ENCODE data around the gene RMND1. TPM values are rescaled to one million over a fixed set of nuclear protein-coding genes. Genes with fewer than 3 reads are reported as not detected.

The RMND1 gene
- total and polyA plus RNA-seq, 9 of the 15 experiments (the other 6 are each of a cell fraction or from before 2014, with no cell fraction given): 26.9 to 47.8 (median 36.2) TPM

- TF ChIP-seq, protein P1, sequence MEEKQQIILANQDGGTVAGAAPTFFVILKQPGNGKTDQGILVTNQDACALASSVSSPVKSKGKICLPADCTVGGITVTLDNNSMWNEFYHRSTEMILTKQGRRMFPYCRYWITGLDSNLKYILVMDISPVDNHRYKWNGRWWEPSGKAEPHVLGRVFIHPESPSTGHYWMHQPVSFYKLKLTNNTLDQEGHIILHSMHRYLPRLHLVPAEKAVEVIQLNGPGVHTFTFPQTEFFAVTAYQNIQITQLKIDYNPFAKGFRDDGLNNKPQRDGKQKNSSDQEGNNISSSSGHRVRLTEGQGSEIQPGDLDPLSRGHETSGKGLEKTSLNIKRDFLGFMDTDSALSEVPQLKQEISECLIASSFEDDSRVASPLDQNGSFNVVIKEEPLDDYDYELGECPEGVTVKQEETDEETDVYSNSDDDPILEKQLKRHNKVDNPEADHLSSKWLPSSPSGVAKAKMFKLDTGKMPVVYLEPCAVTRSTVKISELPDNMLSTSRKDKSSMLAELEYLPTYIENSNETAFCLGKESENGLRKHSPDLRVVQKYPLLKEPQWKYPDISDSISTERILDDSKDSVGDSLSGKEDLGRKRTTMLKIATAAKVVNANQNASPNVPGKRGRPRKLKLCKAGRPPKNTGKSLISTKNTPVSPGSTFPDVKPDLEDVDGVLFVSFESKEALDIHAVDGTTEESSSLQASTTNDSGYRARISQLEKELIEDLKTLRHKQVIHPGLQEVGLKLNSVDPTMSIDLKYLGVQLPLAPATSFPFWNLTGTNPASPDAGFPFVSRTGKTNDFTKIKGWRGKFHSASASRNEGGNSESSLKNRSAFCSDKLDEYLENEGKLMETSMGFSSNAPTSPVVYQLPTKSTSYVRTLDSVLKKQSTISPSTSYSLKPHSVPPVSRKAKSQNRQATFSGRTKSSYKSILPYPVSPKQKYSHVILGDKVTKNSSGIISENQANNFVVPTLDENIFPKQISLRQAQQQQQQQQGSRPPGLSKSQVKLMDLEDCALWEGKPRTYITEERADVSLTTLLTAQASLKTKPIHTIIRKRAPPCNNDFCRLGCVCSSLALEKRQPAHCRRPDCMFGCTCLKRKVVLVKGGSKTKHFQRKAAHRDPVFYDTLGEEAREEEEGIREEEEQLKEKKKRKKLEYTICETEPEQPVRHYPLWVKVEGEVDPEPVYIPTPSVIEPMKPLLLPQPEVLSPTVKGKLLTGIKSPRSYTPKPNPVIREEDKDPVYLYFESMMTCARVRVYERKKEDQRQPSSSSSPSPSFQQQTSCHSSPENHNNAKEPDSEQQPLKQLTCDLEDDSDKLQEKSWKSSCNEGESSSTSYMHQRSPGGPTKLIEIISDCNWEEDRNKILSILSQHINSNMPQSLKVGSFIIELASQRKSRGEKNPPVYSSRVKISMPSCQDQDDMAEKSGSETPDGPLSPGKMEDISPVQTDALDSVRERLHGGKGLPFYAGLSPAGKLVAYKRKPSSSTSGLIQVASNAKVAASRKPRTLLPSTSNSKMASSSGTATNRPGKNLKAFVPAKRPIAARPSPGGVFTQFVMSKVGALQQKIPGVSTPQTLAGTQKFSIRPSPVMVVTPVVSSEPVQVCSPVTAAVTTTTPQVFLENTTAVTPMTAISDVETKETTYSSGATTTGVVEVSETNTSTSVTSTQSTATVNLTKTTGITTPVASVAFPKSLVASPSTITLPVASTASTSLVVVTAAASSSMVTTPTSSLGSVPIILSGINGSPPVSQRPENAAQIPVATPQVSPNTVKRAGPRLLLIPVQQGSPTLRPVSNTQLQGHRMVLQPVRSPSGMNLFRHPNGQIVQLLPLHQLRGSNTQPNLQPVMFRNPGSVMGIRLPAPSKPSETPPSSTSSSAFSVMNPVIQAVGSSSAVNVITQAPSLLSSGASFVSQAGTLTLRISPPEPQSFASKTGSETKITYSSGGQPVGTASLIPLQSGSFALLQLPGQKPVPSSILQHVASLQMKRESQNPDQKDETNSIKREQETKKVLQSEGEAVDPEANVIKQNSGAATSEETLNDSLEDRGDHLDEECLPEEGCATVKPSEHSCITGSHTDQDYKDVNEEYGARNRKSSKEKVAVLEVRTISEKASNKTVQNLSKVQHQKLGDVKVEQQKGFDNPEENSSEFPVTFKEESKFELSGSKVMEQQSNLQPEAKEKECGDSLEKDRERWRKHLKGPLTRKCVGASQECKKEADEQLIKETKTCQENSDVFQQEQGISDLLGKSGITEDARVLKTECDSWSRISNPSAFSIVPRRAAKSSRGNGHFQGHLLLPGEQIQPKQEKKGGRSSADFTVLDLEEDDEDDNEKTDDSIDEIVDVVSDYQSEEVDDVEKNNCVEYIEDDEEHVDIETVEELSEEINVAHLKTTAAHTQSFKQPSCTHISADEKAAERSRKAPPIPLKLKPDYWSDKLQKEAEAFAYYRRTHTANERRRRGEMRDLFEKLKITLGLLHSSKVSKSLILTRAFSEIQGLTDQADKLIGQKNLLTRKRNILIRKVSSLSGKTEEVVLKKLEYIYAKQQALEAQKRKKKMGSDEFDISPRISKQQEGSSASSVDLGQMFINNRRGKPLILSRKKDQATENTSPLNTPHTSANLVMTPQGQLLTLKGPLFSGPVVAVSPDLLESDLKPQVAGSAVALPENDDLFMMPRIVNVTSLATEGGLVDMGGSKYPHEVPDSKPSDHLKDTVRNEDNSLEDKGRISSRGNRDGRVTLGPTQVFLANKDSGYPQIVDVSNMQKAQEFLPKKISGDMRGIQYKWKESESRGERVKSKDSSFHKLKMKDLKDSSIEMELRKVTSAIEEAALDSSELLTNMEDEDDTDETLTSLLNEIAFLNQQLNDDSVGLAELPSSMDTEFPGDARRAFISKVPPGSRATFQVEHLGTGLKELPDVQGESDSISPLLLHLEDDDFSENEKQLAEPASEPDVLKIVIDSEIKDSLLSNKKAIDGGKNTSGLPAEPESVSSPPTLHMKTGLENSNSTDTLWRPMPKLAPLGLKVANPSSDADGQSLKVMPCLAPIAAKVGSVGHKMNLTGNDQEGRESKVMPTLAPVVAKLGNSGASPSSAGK (IDR thresholded peaks at IDR 0.05): no peak
- no peak for TF ChIP-seq SFPQ (IDR thresholded peaks at IDR 0.05; ENCODE audit: low read depth, low read length)
- no peak for TF ChIP-seq KHSRP (IDR thresholded peaks at IDR 0.05)
These were observed 76.1 kb downstream of the RMND1 start (continued) for GRCh38 chr6:151375833-151376232.

All from K562 (cell line).